SKM-1 treated with dmso at 0.1 percent for 144 hours (cell line): ENCODE results near the gene STARD9.
"Not testable (repeated sequence)": the region's sequence is repeated elsewhere in the genome, so short reads cannot be mapped to it uniquely, and the experiment has no call there.

Experiments
- DNase-seq: peaks from one replicate; lab custom pipeline; 2025; ENCODE audit not compliant: unreplicated experiment; lab: John Stamatoyannopoulos, UW

Gene STARD9

DNA sequence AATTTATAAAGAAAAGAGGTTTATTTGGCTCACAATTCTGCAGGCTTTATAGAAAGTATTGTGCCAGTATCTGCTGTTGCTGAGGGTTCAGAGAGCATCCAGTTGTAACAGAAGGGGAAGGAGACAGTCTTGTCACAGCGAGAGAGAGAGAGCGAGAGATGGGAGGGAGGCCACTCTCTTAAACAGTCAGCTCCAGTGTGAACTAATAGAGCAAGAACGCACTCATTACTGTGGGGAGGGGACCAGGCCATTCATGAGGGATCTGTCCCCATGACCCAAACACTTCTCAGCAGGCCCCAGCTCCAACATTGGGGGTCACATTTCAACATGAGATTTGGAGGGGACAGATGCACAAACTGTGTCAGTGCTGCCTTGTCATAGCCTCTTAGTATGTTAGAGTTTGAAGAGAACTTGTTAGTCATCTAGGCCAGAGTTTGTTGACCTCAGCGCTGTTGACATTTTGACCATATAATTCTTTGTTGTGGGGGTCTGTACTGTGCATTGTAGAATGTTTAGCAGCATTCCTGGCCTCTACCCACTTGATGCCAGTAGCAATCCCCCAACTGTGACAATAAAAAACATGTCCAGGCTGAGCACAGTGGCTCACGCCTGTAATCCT is 15.3 kb downstream of the STARD9 start:
- DNase-seq, result no peak

DNA sequence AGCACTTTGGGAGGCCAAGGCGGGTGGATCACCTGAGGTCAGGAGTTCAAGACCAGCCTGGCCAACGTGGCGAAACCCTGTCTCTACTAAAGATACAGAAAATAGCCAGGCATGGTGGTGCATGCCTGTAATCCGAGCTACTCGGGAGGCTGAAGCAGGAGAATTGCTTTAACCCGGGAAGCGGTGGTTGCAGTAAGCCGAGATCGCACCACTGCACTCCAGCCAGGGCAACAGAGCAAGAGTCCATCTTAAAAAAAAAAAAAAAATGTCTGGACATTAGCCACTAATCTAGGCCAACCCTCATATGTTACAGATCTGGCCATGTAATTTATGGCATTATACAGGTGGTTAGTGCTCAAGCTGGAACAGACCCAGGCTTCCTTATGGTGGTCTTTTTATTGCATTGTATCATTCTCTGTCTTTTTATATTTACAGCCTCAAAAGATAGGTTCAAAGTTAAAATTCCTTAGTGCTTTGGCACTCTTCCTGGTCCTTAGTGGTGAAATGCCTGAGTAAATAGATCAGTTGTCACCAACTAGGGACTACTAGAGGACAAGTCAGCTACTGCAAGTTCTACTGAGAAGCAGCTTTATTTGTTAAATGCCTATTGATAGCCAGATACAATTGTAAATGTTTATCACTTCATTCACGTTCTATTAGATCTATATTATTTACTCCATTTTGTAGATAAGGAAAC is 16.0 kb downstream of the STARD9 start:
- DNase-seq, result peak; percentile 30

DNA sequence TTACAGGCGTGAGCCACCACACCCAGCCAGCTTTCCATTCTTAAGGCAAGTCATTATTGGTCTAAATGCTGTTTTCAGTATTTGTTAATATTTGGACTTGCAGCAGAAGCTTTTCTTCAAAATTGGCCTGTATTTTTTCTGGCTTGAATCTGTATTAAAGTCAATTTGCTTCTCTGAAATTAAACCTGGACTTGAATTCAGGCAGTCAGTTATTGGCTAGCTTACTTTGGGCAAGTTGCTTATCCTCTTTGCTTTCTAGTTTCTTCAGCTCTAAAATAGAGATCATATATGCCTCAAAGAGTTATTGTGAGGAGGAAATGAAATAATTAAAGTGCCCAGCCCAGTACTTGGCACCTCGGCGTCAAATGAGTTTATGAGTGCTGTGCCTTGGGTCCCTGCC is 17.3 kb downstream of the STARD9 start:
- no peak for DNase-seq

- no peak for DNase-seq
Observed at GRCh38 chr15:42593143-42593542, 17.7 kb downstream of the STARD9 start.

DNA sequence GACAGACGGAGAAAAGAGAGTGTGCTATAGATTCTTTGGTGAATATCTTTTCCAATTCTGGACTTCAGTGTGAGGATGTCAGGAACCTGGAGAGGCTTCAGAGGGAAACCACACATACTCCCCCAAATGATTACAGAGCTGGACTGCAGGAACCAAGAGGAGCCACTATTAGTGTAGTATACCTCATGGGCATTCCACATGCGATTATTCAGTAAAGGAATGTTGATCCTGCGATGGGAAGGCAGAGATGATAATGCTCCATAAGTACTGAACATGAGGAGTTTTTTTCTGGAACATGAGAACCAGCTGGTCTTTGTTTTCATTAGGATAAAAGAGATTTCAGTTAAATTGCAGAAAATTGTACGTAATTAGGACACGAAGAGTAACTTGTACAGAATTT is 18.7 kb downstream of the STARD9 start:
- no peak for DNase-seq

DNA sequence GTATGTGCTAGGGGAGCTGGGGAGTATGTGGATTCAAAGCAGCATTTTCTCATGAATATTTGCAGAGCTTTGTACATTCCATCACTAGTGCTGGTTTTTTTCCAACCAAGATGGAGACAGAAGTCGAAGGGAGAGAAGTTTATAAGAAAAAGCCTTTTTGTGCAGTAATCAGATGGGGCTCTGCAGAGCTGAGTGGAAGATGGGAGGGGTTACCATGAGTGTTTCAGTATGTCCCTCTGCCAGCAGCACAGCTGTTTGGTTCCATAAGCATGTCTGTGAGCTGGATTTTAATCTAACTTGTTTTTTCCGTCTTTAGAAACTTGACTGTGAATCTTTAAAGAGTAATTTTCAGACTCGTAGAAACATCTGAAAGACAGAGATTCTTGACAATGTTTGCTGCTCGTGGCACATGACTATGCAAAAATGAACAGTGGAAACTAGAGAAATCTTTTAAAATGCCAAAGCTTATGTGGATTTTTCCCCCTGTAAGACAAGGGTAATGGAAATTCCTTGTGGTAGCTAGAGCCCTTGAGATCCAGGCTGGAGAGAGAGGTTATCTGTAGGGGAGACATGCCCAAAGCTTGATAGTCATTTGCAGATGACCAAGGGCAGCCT is 20.3 kb downstream of the STARD9 start:
- no peak for DNase-seq

GRCh38 chr15:42601316-42601715 is 25.9 kb downstream of the STARD9 start:
- DNase-seq, result not testable (repeated sequence)

- DNase-seq, result no peak
Observed at GRCh38 chr15:42602501-42602900, 27.1 kb downstream of the STARD9 start.

- DNase-seq, result no peak
Observed at GRCh38 chr15:42603978-42604377, 28.6 kb downstream of the STARD9 start.

GRCh38 chr15:42604894-42605744 is 29.7 kb downstream of the STARD9 start:
- peak; percentile 31 for DNase-seq

GRCh38 chr15:42605796-42606195 is 30.4 kb downstream of the STARD9 start:
- no peak for DNase-seq

DNA sequence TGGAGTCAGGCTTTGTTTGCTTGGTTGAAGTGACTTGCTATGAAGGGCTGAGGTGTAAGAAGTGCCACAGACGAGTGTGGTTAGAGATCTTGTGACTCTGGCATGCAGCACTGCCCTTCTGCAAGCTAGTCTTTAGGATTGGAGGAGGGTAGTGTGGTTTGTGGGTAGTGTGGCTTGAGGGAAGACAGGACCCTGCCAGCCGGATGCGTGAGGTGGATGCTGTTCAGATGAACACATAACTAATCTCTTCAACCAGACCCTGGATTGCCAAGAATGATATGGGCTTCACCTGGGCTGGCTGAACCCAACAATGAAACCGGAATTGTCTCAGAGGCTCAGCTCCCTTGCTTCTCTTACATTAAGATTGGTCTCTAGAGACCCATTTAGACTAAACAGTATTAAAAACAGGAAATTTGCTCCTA is 32.7 kb downstream of the STARD9 start:
- DNase-seq, result peak; percentile 87

DNA sequence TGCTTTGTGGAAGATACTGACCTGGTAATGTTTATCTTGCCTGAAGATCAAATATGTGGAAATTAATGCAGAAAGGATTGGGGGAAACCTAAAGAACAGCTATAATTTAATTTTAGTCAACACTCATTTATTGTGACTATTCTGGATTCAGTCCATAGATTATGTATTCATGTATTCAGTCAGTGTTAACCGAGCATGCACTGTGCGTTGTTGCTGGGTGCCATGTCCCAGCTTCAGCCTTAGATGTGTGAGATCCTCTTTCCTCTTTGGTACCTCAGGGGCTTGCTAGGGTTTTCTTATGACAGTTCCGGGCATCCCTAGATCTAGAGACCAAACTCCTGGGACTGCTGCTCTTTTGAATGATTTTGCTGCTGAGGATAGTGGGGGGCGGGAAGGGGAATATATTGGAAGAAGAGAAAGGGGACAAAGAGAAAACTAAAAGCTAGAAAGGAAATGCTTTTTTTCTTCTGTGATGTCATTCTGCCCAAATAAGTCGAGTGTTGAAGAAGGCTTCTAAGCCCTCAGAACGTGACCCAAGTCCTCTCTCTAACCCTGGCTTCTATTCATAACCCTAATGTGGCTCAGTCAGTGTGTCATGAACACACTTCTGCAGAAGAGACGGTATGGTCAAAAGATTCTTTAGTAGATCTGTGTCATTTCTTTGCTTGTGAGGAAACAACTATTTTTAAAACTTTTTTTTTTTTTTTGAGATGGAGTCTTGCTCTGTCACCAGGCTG is 33.5 kb downstream of the STARD9 start:
- DNase-seq, result no peak

DNA sequence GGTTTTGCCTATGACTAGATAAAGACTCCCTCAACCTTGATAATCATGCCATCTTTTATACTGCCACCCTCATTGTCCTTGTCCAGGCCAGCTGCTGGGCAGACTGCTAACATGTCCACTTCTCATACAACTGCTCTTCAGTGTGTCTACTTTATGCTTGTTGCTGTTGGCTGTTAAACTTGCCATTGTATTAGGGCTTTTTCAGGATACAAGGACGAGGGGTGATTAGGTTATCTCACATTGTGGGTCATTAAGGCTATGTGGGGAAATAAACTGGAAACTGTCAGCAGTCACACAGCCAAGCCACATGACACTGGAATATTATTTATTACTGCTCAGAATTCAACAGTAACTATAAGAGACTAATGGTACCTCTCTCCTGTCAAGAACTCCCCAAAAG is 36.1 kb downstream of the STARD9 start:
- no peak for DNase-seq

GRCh38 chr15:42612367-42612912 is 37.0 kb downstream of the STARD9 start:
- no peak for DNase-seq

- DNase-seq, result no peak
Observed at GRCh38 chr15:42616107-42616506, 40.7 kb downstream of the STARD9 start.

GRCh38 chr15:42619656-42620371 is 44.4 kb downstream of the STARD9 start:
- DNase-seq, result no peak

DNA sequence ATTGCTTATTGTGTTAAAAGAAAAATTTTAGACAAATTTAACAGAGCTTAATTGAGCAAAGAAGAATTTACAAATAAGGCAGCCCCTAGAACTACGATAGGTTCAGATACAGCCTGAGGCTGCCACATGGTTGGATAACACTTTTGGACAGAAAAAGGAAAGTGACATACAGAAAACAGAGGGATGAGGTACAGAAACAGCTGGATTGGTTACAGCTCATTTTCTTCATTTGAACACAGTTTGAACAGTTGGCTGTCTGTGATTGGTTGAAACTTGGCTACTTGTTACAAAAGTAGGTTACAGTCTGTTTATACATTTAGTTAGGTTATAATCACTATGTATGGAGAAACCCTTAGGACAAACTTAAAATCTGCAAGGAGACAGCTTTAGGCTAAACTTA is 46.0 kb downstream of the STARD9 start:
- no peak for DNase-seq

DNA sequence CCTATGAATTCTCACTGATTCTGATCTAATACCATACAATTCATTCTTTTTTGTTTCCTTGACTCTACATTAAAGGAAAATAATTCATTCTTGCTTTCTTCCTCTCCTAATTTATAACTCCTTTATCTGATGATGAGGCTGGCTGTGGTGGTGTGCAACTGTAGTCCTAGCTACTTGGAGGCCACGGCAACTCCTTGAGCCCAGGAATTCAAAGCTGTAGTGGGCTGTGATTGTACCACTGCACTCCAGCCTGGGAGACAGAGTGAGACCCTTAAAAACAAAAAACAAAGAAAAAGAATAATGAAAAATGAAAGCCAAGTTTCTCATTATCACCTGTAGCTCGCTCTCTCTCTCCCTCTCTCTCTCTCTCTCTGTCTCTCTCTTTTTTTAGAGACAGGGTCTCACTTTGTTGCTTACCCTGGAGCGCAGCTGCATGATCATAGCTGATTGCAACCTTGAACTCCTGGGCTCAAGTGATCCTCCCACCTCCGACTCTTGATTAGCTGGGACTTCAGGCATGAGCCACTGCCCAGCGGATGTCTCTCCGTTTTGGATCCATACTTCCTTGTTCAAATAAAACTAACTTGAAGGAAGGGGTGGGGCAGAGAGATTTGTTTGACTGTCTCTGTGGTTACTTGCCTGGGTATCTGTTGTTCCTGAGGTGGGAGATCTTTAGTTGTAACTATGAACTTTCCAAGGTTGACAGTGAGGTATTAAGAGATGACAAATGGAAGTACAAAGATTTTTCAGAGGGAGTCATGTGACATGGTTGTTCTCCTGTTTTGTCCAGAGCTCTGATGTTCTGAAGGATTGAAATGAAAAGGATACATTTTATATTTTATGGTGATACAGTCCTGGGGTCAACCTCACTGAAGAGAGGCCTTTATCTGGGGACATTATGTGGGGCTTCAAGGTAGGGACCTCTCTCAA is 46.9 kb downstream of the STARD9 start:
- no peak for DNase-seq
